NCI-H345 treated with DMSO at 0.1 percent for 48 hours (cell line): ENCODE data around the gene NAPB.

Experiments used
- DNase-seq: peaks from one replicate; lab custom pipeline; 2025; ENCODE audit not compliant: unreplicated experiment; lab: John Stamatoyannopoulos, UW

NAPB gene

GRCh38 chr20:23369072-23369823 lies 52.0 kb downstream of the NAPB start:
- DNase-seq: no peak

GRCh38 chr20:23368316-23369071 lies 52.8 kb downstream of the NAPB start:
- DNase-seq: no peak

- no peak for DNase-seq
Measured at GRCh38 chr20:23367770-23368169, 53.5 kb downstream of the NAPB start.

- DNase-seq: no peak
Measured at GRCh38 chr20:23366384-23366783, 54.9 kb downstream of the NAPB start.

- no peak for DNase-seq
Measured at GRCh38 chr20:23365390-23366165, 55.7 kb downstream of the NAPB start.

- no peak for DNase-seq
Measured at GRCh38 chr20:23363257-23363649, 58.0 kb downstream of the NAPB start.

- DNase-seq: no peak
Measured at GRCh38 chr20:23362392-23363256, 58.7 kb downstream of the NAPB start.

- peak; percentile 99 for DNase-seq
Measured at GRCh38 chr20:23361476-23362391, 59.6 kb downstream of the NAPB start, which contains the start of gene GZF1. TSS of gene GZF1 (plus strand) at chr20:23362182. CDS start at chr20:23364384, 2,202 bp downstream.

GRCh38 chr20:23361119-23361475 lies 60.2 kb downstream of the NAPB start:
- no peak for DNase-seq

GRCh38 chr20:23360531-23360930 lies 60.8 kb downstream of the NAPB start:
- no peak for DNase-seq

- DNase-seq: no peak
Measured at GRCh38 chr20:23358923-23359593, 62.2 kb downstream of the NAPB start.

- DNase-seq: no peak
Measured at GRCh38 chr20:23358563-23358906, 62.8 kb downstream of the NAPB start.

GRCh38 chr20:23357767-23358562 lies 63.3 kb downstream of the NAPB start:
- DNase-seq: peak; percentile 99

- no peak for DNase-seq
Measured at GRCh38 chr20:23356203-23356602, 65.1 kb downstream of the NAPB start.

GRCh38 chr20:23350904-23351838 lies 70.1 kb downstream of the NAPB start:
- peak; percentile 35 for DNase-seq

- DNase-seq: peak; percentile 96
Measured at GRCh38 chr20:23350196-23350903, 70.9 kb downstream of the NAPB start, which contains the start of gene NXT1. TSS of gene NXT1 (plus strand) at chr20:23350791. CDS start at chr20:23354042, 3,251 bp downstream.
